MM.1S (cell line): ENCODE results near the gene HRCT1.

Experiments
- EZH2 ChIP-seq: fragments of 300-600 bp; sonication (generic); optimal IDR thresholded peaks from 2 replicates; pipeline ENCODE3; 2017; ENCODE audit warnings: low read depth, mild to moderate bottlenecking, antibody characterized with exemption, low read length, mixed read lengths
- EZH2phosphoT487 ChIP-seq: fragments of 300-600 bp; sonication (generic); IDR thresholded peaks from 2 replicates; pipeline ENCODE4 v1.6.1; 2018; ENCODE audit warnings: antibody characterized with exemption, low read length
- TF ChIP-seq, protein P1 (sequence below): fragments of 300-600 bp; sonication (generic); IDR thresholded peaks from 2 replicates; pipeline ENCODE4 v1.5.1; 2016; ENCODE audit warnings: antibody characterized with exemption, low read length, mixed read lengths

DNA sequence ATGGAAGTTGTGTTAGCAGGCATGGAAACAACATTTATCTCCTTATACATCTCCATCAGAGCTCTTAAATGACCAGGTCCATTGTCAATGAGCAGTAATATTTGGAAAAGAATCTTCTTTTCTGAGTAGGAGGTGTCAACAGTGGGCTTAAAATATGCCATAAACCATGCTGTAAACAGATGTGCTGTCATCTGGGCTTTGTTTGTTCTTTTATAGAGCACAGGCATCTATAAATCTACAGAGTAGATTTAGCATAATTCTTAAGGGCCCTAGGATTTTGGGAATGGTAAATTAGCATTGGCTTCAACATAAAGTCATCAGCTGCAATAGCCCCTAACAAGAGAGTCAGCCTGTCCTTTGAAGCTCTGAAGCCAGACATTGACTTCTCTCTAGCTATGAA, 7.7 kb upstream of the HRCT1 start:
- TF ChIP-seq, protein P1, sequence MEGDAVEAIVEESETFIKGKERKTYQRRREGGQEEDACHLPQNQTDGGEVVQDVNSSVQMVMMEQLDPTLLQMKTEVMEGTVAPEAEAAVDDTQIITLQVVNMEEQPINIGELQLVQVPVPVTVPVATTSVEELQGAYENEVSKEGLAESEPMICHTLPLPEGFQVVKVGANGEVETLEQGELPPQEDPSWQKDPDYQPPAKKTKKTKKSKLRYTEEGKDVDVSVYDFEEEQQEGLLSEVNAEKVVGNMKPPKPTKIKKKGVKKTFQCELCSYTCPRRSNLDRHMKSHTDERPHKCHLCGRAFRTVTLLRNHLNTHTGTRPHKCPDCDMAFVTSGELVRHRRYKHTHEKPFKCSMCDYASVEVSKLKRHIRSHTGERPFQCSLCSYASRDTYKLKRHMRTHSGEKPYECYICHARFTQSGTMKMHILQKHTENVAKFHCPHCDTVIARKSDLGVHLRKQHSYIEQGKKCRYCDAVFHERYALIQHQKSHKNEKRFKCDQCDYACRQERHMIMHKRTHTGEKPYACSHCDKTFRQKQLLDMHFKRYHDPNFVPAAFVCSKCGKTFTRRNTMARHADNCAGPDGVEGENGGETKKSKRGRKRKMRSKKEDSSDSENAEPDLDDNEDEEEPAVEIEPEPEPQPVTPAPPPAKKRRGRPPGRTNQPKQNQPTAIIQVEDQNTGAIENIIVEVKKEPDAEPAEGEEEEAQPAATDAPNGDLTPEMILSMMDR: no peak
- TF ChIP-seq EZH2: no peak
- no peak for TF ChIP-seq EZH2phosphoT487
